GF-D8 (cell line): Measurements from ENCODE around the gene SLC25A21.
"Not testable (repeated sequence)": the region's sequence is repeated elsewhere in the genome, so short reads cannot be mapped to it uniquely, and the experiment has no call there.

Experiments used
- DNase-seq: peaks from one replicate; lab custom pipeline; 2025; lab: John Stamatoyannopoulos, UW

Gene SLC25A21

DNA sequence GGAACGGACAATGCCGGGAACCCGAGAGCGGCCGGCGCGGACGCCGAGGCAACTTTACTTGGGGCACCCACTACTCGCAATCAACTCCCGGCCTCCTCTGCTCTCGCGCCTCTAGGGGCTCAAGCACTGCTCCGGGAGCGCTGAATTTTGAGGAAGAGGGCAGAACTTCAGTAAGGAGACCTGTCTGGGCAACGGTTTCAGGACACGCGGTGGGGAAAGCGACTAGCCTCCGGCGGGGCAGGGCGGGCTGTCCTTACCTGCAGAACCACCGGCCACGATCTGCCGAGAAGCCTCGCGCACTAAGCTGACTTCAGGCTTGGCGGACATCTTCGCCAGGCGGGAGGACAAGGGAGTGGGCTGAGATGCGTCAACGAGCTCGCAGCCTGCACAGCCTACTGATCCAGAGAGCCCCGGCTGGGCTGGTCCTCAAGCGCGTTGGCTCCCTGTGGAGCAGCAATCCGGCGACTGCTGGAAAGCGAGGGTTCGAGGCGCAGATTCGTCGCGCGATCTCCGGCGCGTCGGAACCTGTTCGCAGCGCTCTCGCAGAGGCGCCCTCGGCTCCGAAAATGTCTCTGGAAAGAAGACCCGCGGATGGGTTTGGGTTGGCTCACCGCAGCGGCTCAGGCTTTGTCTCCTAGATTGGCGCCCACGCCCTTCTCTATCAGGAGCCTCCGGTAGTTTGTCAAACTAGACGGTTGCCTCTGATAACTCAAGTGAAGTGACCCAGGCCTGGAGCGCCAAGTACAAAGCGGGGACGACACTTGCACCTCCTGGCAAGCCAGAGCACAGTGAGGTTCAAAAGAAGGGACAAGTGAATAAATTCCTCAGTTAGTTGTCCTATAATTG, at the start of gene SLC25A21:
Gene SLC25A21, minus strand, starts transcription at position 583 of the 846 bp plus-strand sequence.
- DNase-seq, result no peak

DNA sequence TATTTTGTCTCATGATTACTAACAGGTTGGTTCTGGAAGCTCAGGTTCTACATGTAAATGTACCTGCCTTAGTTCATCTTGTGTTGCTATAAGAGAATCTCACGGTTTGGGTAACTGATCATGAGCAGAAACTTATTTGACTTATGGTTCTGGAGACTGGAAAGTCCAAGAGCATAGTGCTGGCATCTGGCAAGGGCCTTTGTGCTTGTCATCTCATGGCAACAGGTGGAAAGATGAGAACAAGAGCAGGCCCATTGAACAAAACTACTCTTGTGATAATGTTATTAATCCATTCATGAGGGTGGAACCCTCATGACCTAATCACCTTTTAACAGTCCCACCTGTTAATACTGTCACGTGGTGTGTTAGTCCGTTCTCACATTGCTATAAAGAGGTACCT, 48.7 kb upstream of the SLC25A21 start:
- no peak for DNase-seq

DNA sequence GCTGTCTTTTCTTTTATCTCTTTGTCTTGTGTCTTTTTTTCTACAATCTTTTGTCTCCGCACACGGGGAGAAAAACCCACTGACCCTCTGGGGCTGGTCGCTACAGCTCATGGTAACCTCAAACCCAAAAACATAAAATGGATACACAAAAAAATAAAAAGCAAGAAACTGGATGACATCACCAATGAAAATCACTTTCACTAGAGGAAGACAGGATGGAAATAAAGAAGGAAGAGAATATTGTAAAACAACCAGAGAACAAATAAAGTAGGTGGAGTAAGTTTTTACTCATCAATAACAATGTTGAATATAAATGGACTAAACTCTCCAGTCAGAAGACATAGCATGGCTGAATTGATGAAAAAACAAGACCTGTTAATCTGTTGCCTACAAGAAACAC, 42.9 kb upstream of the SLC25A21 start:
- DNase-seq, result no peak

DNA sequence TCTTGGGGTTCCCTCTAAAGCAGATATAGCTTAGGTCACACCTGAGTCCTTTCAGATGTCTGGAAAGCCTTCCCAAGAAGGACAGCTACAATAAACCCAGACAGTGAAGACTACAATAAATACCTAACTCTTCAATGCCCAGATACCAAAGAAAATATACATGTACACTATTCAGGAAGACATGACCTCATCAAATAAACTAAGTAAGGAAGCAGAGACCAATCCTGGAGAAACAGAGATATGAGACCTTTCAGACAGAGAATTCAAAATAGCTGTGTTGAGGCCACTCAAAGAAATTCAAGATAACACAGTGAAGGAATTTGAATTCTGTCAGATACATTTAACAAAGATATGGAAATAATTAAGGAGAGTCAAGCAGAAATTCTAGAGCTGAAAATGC, 40.6 kb upstream of the SLC25A21 start:
- no peak for DNase-seq

DNA sequence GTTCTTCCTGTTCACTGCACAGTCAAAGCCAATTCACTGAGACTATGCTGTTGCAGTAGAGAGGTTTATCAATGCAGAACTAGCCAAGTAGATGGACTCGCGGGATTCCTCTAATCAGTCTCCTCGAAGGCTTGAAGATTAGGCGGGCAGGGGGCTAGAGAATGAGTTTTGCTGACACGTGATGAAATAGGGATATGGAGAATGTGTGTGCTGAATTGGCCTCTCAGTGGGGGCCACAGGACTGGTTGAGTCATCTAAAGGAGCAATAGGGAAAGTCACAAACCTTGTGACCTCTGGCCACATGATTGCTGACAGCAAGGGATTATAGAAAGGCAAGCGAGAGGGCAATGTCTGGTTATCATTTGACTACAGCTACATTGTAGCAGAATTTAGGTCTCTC, 38.0 kb upstream of the SLC25A21 start:
- no peak for DNase-seq

DNA sequence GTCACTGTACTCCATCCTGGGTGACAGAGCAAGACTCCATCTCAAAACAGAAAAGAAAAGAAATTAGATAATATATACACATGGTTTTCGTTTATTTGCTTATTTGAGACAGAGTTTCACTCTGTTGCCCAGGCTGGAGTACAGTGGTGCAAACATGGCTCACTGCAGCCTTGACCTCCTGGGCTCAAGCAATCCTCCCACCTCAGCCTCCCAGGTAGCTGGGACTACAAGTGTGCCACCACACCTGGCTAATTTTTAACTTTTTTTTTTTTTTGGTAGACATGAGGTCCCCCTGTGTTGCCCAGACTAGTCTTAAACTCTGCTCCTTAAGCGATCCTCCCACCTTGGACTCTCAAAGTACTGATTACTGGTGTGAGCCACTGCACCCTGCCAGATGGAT, 37.2 kb upstream of the SLC25A21 start:
- DNase-seq, result not testable (repeated sequence)

DNA sequence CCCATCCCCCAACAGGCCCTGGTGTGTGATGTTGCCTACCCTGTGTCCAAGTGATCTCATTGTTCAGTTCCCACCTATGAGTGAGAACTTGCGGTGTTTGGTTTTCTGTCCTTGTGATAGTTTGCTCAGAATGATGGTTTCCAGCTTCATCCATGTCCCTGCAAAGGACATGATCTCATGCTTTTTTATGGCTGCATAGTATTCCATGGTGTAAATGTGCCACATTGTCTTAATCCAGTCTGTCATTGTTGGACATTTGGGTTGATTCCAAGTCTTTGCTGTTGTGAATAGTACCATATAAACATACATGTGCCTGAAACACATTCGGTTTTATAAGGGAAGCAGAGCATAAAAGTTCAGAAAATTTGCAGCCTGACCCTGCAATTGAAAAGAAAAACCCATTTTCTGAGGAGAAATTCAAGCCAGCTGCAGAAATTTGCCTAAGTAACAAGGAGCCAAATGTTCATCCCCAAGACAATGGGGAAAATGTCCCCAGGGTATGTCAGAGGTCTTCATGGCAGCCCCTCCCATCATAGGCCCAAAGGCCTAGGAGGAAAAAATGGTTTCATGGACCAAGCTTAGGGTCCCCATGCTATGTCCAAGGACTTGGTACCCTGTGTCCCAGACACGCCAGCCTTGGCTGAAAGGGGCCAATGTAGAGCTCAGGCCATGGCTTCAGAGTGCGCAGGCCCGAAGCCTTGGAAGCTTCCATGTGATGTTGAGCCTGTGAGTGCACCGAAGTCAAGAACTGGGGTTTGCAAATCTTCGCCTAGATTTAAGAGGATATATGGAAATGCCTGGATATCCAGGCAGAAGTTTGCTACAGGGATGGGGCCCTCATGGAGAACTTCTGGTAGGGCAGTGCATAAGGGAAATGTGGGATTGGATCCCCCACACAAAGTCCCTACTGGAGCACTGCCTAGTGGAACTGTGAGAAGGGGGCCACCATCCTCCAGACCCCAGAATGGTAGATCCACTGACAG, 33.5 kb upstream of the SLC25A21 start:
- DNase-seq, result not testable (repeated sequence)

DNA sequence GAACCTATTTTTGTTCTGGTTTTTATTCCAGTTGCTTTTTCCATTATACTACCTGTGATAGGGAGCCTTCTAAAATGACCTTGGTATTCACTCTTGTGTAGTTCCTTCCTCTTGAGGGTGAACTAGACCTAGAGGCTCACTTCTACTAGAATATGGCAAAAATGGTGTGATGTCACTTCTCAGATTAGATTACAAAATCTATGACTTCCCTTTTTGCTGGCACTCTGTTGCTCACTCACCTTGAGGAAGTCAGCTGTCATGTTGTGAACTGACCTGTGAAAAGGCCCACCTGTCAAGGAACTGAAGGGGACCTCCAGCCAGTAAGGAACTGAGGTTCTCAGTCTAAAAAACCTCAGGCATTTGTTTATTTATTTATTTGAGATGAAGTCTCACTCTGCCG, 31.0 kb upstream of the SLC25A21 start:
- no peak for DNase-seq

DNA sequence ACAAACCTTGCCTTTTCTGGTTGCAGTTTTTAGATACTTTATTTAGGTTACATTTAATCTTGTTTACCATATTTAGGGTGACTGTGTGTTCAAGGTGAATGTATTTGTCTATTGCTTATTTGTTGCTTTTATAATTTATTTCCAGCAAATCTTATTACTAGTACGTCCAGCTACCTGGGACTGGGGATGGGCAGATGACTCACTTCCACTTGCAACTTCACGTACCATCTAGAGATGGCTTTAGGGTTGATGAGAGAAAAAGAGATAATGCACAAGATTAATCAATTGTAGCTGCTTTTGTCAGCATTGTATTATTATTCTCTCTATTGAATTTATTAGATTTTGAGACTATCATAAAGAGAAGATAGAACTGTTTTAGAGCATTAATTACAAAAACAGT, 30.4 kb upstream of the SLC25A21 start:
- no peak for DNase-seq

DNA sequence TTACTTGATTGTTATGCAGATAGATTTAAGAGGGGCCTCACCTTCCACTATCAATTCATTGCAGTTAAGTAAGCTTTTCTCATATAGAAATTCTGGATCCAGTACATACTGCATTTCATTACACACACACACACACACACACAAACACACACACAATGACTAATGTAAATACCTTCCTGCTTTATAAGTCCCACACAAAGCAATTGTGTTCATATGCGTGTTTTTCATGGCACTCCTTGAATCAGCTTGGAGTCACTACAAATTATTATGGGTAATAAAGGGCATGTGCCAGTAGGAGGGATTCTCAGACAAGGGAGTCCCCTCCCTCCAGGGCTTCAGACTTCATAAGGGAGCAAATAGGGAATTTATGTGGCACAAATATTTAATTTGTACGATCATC, 29.9 kb upstream of the SLC25A21 start:
- no peak for DNase-seq

DNA sequence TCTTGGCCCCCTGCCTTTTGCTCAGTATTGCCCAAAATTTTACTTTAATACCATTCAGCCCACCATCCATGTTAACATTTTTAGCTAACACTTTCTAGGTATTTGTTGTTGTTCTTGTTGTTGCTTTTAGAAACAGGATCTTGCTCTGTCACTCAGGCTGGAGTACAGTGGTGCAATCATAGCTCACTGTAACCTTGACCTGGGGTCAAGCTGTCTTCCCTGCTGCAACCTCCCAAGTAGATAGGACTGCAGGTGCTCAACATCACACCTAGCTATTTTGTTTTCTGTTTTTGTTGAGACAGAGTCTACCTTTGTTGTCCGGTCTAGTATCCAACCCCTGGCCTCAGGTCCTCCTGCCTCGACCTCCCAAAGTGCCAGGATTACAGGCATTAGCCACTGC, 29.3 kb upstream of the SLC25A21 start:
- DNase-seq, result no peak

DNA sequence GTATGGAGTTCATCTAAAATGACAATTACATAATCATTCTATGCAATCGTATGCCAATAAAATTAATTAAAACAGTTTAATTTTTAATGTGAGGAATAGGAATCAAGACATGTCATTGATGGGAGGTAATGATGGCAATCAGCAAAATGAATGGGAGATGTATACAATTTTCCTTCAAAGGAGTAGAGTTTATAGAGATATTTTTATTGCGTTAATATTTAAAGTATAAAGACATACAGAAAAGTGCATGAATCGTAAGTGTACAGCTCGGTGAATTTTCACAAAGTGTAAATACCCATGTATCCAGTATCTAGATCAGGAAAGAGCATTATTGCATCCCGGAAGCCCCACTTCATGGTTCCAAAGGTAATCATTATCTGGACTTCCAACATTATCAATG, 26.5 kb upstream of the SLC25A21 start:
- no peak for DNase-seq

DNA sequence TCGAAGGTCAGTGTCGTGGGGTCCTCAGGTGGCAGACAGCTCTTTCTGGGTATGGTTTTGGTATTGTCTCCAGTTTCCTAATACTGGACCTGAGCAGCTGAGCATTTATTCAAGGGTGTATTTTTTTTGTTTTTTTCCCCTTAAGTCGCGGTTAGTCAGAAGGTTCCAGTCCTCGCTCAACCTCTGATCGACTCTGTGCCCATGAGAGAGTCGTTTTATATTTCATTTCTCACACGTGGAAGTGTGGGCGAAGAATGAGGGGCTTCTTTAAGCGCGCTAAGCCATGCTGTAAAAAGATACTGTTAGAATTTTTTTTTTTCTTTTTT, 25.8 kb upstream of the SLC25A21 start:
- no peak for DNase-seq

DNA sequence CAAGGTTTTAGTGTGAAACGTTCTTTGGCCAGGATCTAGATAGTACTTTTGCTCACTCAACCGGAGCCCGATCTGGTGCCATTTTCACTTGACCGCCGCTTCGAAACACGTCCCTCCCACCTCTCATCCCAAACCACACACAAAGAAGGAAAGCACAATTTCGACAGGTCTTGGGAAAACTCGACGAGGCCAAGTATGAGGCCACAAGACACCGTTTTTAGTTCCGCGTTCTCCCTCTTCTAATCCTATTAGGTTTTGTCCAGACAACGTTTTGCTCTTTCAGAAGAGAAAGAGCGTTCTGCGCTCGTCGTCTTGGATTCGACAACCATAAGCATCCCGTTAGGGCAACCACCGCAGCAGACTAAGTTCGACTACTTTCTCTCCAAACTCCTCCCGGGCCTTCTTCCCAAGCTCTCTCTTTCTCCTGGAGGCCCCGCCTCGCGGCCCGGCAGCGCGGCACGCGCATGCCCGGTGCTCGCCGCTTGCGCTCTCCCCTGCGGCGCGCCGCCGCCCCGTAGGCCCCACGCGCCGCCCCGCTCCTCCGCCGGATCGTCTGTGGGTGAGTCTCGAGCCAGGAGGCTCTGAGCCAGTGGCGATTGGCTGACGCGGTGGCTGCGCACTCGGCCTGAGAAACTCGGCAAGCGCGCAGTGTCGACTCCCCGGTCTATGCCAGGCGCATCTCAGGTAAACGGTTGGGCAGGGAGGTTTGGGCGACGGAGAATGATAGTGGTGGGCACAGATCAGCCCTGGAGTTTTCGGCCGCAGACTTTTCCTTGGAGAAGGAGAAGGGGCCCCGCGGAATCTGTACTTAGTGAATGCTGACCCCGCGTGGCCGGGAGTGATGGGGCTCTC, 25.2 kb upstream of the SLC25A21 start, which contains the start of gene MIPOL1:
Gene MIPOL1, plus strand, starts transcription at position 517 of the 852 bp plus-strand sequence. CDS start 49,952 bp downstream, outside the sequence.
- no peak for DNase-seq

DNA sequence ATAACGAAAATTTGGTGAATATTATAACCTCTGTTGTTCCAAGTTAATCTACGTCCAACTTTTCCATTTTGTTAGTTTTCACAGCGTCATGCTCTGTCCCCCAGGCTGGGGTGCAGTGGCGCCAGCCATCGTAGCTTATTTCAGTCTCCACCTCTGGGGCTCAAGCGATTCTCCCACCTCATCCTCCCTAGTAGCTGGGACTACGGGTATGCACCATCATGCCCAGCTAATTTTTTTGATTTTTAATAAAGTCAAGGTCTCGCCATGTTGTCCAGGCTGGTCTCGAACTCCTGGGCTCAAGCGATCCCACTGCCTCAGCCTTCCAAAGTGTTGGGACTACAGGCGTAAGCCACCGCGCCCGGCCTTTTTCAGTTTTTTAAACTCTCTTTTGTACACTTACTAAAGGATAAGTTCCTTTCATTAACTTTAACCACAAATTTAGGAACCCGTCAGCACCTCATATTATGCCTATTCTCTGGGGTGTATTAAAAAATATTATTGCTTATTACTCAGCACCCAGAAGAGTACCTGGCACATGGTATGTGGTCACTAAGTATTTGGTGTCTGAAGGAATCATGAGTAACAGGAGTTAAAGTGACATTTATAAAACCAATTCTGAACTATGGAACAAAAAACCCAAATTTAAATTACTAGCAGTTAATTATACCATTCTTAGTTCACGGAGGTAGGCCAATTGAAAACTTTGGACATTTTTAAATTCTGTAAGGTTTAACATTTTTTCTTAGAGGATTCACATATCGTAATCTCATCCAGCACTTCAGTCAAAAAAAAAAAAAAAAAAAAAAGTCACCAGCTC, 24.4 kb upstream of the SLC25A21 start:
- no peak for DNase-seq

DNA sequence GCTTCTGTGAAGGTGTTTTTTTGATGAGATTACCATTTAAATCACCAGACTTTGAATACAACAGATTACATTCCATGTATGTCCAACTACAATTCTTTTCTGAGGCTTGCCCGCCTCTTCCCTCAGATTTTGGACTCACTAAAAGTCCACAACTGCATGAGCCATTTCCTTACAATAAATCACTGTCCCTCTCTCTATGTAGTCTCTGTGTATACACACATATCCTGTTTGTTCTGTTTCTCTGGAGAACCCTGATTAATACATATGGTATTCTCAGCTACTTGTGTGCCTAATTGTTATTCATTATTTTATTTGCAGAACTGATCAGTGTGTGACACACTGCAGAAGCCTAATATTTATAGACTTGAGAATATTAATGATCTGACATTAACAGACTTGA, 22.9 kb upstream of the SLC25A21 start:
- no peak for DNase-seq

DNA sequence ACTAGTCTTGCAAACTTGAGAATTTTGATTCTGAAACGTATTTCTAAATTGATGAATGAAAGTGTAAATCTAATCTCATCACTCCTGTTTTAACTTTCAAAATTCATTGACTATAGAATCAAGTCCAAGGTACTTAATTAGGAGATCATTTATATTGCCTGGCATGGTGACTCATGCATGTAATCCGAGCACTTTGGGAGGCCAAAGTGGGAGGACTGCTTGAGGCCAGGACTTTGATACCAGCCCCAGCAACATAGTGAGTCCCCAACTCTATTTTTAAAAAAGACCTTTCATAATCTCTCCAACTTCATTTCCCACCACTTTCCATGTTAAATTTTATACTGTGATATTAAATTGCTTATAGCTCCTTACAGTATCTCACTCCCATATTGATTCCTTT, 22.3 kb upstream of the SLC25A21 start:
- no peak for DNase-seq

DNA sequence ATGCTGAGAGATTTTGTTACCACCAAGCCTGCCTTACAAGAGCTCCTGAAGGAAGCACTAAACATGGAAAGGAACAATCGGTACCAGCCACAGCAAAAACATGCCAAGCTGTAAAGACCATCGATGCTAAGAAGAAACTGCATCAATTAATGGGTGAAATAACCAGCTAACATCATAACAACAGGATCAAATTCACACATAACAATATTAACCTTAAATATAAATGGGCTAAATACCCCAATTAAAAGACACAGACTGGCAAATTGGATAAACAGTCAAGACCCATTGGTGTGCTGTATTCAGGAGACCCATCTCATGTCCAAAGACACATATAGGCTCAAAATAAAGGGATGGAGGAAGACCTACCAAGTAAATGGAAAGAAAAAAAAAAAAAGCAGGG, 17.3 kb upstream of the SLC25A21 start:
- not testable (repeated sequence) for DNase-seq

DNA sequence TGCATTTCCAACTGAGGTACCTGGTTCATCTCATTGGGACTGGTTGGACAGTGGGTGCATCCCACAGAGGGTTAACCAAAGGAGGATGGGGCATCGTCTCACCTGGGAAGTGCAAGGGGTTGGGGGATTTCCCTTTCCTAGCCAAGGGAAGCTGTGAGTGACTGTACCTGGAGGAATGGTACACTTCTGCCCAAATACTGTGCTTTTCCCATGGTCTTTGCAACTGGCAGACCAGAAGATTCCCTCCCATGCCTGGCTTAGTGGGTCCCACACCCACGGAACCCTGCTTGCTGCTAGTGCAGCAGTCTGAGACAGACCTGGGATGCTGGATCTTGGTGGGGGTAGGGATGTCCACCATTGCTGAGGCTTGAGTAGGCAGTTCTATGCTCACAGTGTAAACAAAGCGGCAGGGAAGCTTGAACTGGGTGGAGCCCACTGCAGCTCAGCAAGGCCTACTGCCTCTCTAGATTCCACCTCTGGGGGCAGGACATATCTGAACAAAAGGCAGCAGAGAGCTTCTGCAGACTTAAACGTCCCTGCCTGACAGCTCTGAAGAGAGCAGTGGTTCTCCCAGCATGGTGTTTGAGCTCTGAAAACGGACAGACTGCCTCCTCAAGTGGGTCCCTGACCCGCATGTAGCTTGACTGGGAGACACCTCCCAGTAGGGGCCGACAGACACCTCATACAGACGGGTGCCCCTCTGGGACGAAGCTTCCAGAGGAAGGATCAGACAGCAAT, 15.6 kb upstream of the SLC25A21 start:
- DNase-seq, result not testable (repeated sequence)

DNA sequence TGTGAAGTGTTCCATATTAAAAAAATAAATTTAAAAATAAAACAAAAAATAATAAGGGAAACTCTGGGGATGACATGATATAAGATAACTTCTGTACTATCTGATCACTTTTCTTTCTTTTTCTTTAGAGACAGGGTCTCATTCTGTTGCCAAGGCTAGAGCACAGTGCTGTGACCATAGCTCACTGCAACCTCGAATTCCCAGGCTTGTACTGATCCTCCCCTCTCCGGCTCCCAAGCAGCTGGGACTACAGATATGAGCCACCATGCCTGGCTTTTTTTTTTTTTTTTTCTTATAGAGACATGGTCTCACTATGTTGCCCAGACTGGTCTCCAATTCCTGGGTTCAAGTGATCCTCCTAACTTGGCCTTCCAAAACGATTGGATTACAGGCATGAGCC, 14.9 kb upstream of the SLC25A21 start:
- DNase-seq, result no peak
